ENCODE measurements around the gene PLPPR3.

Gene PLPPR3

GRCh38 chr19:810077-810855 lies 11.5 kb downstream of the PLPPR3 start:
- no peak for DNase-seq (ENCODE audit: low read depth in 2 of 2)

GRCh38 chr19:808423-808775 lies 13.4 kb downstream of the PLPPR3 start:
- DNase-seq (ENCODE audit: low read depth in 2 of 2), result no peak

GRCh38 chr19:807627-808422 lies 13.9 kb downstream of the PLPPR3 start:
- no peak for DNase-seq (ENCODE audit: low read depth in 2 of 2)

- DNase-seq (ENCODE audit: low read depth in 2 of 2), result no peak
Observed at GRCh38 chr19:806815-807421, 14.8 kb downstream of the PLPPR3 start.

- DNase-seq (ENCODE audit: low read depth in 2 of 2), result no peak
Observed at GRCh38 chr19:805600-806550, 15.9 kb downstream of the PLPPR3 start.

- DNase-seq (ENCODE audit: low read depth in 2 of 2), result no peak
Observed at GRCh38 chr19:805166-805551, 16.6 kb downstream of the PLPPR3 start.

- DNase-seq (ENCODE audit: low read depth in 2 of 2), result no peak
Observed at GRCh38 chr19:804419-805165, 17.2 kb downstream of the PLPPR3 start.

GRCh38 chr19:803686-804418 lies 17.9 kb downstream of the PLPPR3 start:
- DNase-seq (ENCODE audit: low read depth in 2 of 2), result no peak

- no peak for DNase-seq (ENCODE audit: low read depth in 2 of 2)
Observed at GRCh38 chr19:803099-803561, 18.6 kb downstream of the PLPPR3 start.

- no peak for DNase-seq (ENCODE audit: low read depth in 2 of 2)
Observed at GRCh38 chr19:802498-803098, 19.2 kb downstream of the PLPPR3 start.

GRCh38 chr19:801861-802497 lies 19.8 kb downstream of the PLPPR3 start:
- DNase-seq (ENCODE audit: low read depth in 2 of 2), result no peak

GRCh38 chr19:801030-801860 lies 20.5 kb downstream of the PLPPR3 start:
- no peak for DNase-seq (ENCODE audit: low read depth in 2 of 2)

- no peak for DNase-seq (ENCODE audit: low read depth in 2 of 2)
Observed at GRCh38 chr19:800360-801029, 21.3 kb downstream of the PLPPR3 start.

GRCh38 chr19:799076-799881 lies 22.5 kb downstream of the PLPPR3 start:
- DNase-seq (ENCODE audit: low read depth in 2 of 2), result no peak

GRCh38 chr19:798415-799075 lies 23.2 kb downstream of the PLPPR3 start:
- no peak for DNase-seq (ENCODE audit: low read depth in 2 of 2)

Data from fibroblast of skin of left biceps (primary cell).